HG03175 (cell line): ENCODE results near the gene SCYGR3.
A peak's percentile ranks its signal among the peaks of the same experiment; 100 is the strongest.

Experiments used
- ATAC-seq: cut with Tn5 transposase; IDR thresholded peaks from one replicate; pipeline ENCODE4 v1.9.1; 2021; ENCODE audit warnings: mild to moderate bottlenecking, moderate library complexity; ENCODE audit not compliant: unreplicated experiment

The SCYGR3 gene

GRCh38 chr2:227614740-227615139 lies at the start of gene SCYGR3:
Gene SCYGR3 (minus strand): TSS chr2:227614840. CDS start chr2:227614840, 0 bp downstream.
- ATAC-seq, result no peak

- ATAC-seq, result no peak
Observed at GRCh38 chr2:227661827-227662226, 47.2 kb upstream of the SCYGR3 start.

GRCh38 chr2:227661025-227661649 lies 46.5 kb upstream of the SCYGR3 start:
- ATAC-seq, result no peak

- no peak for ATAC-seq
Observed at GRCh38 chr2:227657199-227657845, 42.7 kb upstream of the SCYGR3 start.

GRCh38 chr2:227655454-227655853 lies 40.8 kb upstream of the SCYGR3 start:
- ATAC-seq, result no peak

GRCh38 chr2:227654426-227654825 lies 39.8 kb upstream of the SCYGR3 start:
- no peak for ATAC-seq

- no peak for ATAC-seq
Observed at GRCh38 chr2:227653419-227653818, 38.8 kb upstream of the SCYGR3 start.

- no peak for ATAC-seq
Observed at GRCh38 chr2:227643990-227644551, 29.4 kb upstream of the SCYGR3 start.

- no peak for ATAC-seq
Observed at GRCh38 chr2:227642656-227643055, 28.0 kb upstream of the SCYGR3 start.

GRCh38 chr2:227634201-227634600 lies 19.6 kb upstream of the SCYGR3 start:
- ATAC-seq, result no peak

- ATAC-seq, result no peak
Observed at GRCh38 chr2:227632827-227633226, 18.2 kb upstream of the SCYGR3 start.

GRCh38 chr2:227630322-227630721 lies 15.7 kb upstream of the SCYGR3 start:
- no peak for ATAC-seq

- no peak for ATAC-seq
Observed at GRCh38 chr2:227629435-227629834, 14.8 kb upstream of the SCYGR3 start.

GRCh38 chr2:227627769-227628168 lies 13.1 kb upstream of the SCYGR3 start:
- ATAC-seq, result peak; percentile 76

- no peak for ATAC-seq
Observed at GRCh38 chr2:227626580-227627151, 12.0 kb upstream of the SCYGR3 start.

- no peak for ATAC-seq
Observed at GRCh38 chr2:227625420-227625819, 10.8 kb upstream of the SCYGR3 start.

- ATAC-seq, result no peak
Observed at GRCh38 chr2:227623226-227623625, 8.6 kb upstream of the SCYGR3 start.

- ATAC-seq, result no peak
Observed at GRCh38 chr2:227617316-227618230, 2.9 kb upstream of the SCYGR3 start, which contains the start of gene SCYGR4. Gene SCYGR4 (plus strand): TSS chr2:227617498. CDS start chr2:227617498, 0 bp downstream.

- no peak for ATAC-seq
Observed at GRCh38 chr2:227616631-227617030, 2.0 kb upstream of the SCYGR3 start.

- no peak for ATAC-seq
Observed at GRCh38 chr2:227615906-227616305, 1.3 kb upstream of the SCYGR3 start.

GRCh38 chr2:227615181-227615580 lies 541 bp upstream of the SCYGR3 start:
- no peak for ATAC-seq
